Measurements from ENCODE around the gene SPIRE1.

The SPIRE1 gene

GRCh38 chr18:12435867-12436266 is 222.0 kb downstream of the SPIRE1 start:
- Histone ChIP-seq H3K27ac (no peak overlapping the region), H4K20me1 (no peaks in the 10 kb centered on the region), H3K36me3 (peaks cover 83% of the 10 kb centered on the region), H3K27me3 (no peaks in the 10 kb centered on the region), H3K4me1 (no peaks in the 10 kb centered on the region), H3K9me3 (no peaks in the 10 kb centered on the region), H3K4me3 (no peak overlapping the region), H3K4me2 (no peak overlapping the region), H3K9ac (no peak overlapping the region)
- TF ChIP-seq Cebpa-rat (IDR thresholded peaks at IDR 0.05) = no peak

- Histone ChIP-seq H3K27me3 (no peaks in the 10 kb centered on the region), H3K27ac (no peak overlapping the region), H3K9me3 (no peaks in the 10 kb centered on the region), H3K36me3 (peaks cover 94% of the 10 kb centered on the region), H4K20me1 (no peaks in the 10 kb centered on the region), H3K4me1 (no peaks in the 10 kb centered on the region), H3K4me2 (no peak overlapping the region), H3K9ac (no peak overlapping the region), H3K4me3 (no peak overlapping the region)
- no peak for TF ChIP-seq Cebpa-rat (IDR thresholded peaks at IDR 0.05)
Observed at GRCh38 chr18:12434541-12434929, 223.4 kb downstream of the SPIRE1 start.

GRCh38 chr18:12433829-12434540 is 223.9 kb downstream of the SPIRE1 start:
- Histone ChIP-seq H3K36me3 (peaks cover 94% of the 10 kb centered on the region), H4K20me1 (no peaks in the 10 kb centered on the region), H3K4me3 (no peak overlapping the region), H3K27ac (no peak overlapping the region), H3K9ac (no peak overlapping the region), H3K4me2 (no peak overlapping the region), H3K9me3 (no peaks in the 10 kb centered on the region), H3K27me3 (no peaks in the 10 kb centered on the region), H3K4me1 (no peaks in the 10 kb centered on the region)
- TF ChIP-seq Cebpa-rat (IDR thresholded peaks at IDR 0.05) = no peak

- Histone ChIP-seq H3K4me2 (no peak overlapping the region), H3K36me3 (peaks cover 96% of the 10 kb centered on the region), H4K20me1 (no peaks in the 10 kb centered on the region), H3K9ac (no peak overlapping the region), H3K9me3 (no peaks in the 10 kb centered on the region), H3K4me3 (no peak overlapping the region), H3K27ac (no peak overlapping the region), H3K27me3 (no peaks in the 10 kb centered on the region), H3K4me1 (no peaks in the 10 kb centered on the region)
- no peak for TF ChIP-seq Cebpa-rat (IDR thresholded peaks at IDR 0.05)
Observed at GRCh38 chr18:12432881-12433280, 225.0 kb downstream of the SPIRE1 start.

- no peak overlapping the region for H3K9ac ChIP-seq
- H3K27me3 ChIP-seq = no peaks in the 10 kb centered on the region
- no peaks in the 10 kb centered on the region for H3K4me1 ChIP-seq
- H3K4me3 ChIP-seq = no peak overlapping the region
- no peak overlapping the region for H3K27ac ChIP-seq
- H3K9me3 ChIP-seq = no peaks in the 10 kb centered on the region
- no peak for TF ChIP-seq Cebpa-rat (IDR thresholded peaks at IDR 0.05)
- H3K4me2 ChIP-seq = no peak overlapping the region
- H4K20me1 ChIP-seq = no peaks in the 10 kb centered on the region
- peaks cover 97% of the 10 kb centered on the region for H3K36me3 ChIP-seq
Observed at GRCh38 chr18:12432196-12432595, 225.7 kb downstream of the SPIRE1 start.

- Histone ChIP-seq H3K36me3 (peaks cover 97% of the 10 kb centered on the region), H3K9ac (no peak overlapping the region), H3K27ac (no peak overlapping the region), H3K4me3 (no peak overlapping the region), H3K4me1 (no peaks in the 10 kb centered on the region), H3K27me3 (no peaks in the 10 kb centered on the region), H3K9me3 (no peaks in the 10 kb centered on the region), H4K20me1 (no peaks in the 10 kb centered on the region), H3K4me2 (no peak overlapping the region)
- TF ChIP-seq Cebpa-rat (IDR thresholded peaks at IDR 0.05) = no peak
Observed at GRCh38 chr18:12431561-12431960, 226.3 kb downstream of the SPIRE1 start.

- Histone ChIP-seq H3K9me3 (no peaks in the 10 kb centered on the region), H3K4me2 (no peak overlapping the region), H4K20me1 (no peaks in the 10 kb centered on the region), H3K27me3 (no peaks in the 10 kb centered on the region), H3K9ac (no peak overlapping the region), H3K4me1 (no peaks in the 10 kb centered on the region), H3K27ac (no peak overlapping the region), H3K4me3 (no peak overlapping the region), H3K36me3 (peaks cover 86% of the 10 kb centered on the region)
- no peak for TF ChIP-seq Cebpa-rat (IDR thresholded peaks at IDR 0.05)
Observed at GRCh38 chr18:12430137-12430990, 227.5 kb downstream of the SPIRE1 start.

- Histone ChIP-seq H3K27ac (no peak overlapping the region), H3K4me3 (no peak overlapping the region), H3K9me3 (no peaks in the 10 kb centered on the region), H3K9ac (no peak overlapping the region), H3K36me3 (peaks cover 80% of the 10 kb centered on the region), H3K4me1 (no peaks in the 10 kb centered on the region), H3K4me2 (no peak overlapping the region), H3K27me3 (no peaks in the 10 kb centered on the region), H4K20me1 (no peaks in the 10 kb centered on the region)
- TF ChIP-seq Cebpa-rat (IDR thresholded peaks at IDR 0.05) = no peak
Observed at GRCh38 chr18:12429556-12429955, 228.4 kb downstream of the SPIRE1 start.

- no peak for TF ChIP-seq Cebpa-rat (IDR thresholded peaks at IDR 0.05)
- no peak overlapping the region for H3K4me3 ChIP-seq
- no peaks in the 10 kb centered on the region for H3K9me3 ChIP-seq
- no peak overlapping the region for H3K4me2 ChIP-seq
- no peaks in the 10 kb centered on the region for H3K4me1 ChIP-seq
- H3K27me3 ChIP-seq = no peaks in the 10 kb centered on the region
- no peak overlapping the region for H3K27ac ChIP-seq
- H3K36me3 ChIP-seq = peaks cover 75% of the 10 kb centered on the region
- H3K9ac ChIP-seq = no peak overlapping the region
- no peaks in the 10 kb centered on the region for H4K20me1 ChIP-seq
Observed at GRCh38 chr18:12428923-12429322, 229.0 kb downstream of the SPIRE1 start.

GRCh38 chr18:12426924-12427323 is 231.0 kb downstream of the SPIRE1 start:
- H4K20me1 ChIP-seq = no peaks in the 10 kb centered on the region
- TF ChIP-seq Cebpa-rat (IDR thresholded peaks at IDR 0.05) = no peak
- H3K9me3 ChIP-seq = no peaks in the 10 kb centered on the region
- peaks cover 63% of the 10 kb centered on the region for H3K36me3 ChIP-seq
- H3K27me3 ChIP-seq = no peaks in the 10 kb centered on the region
- no peak overlapping the region for H3K9ac ChIP-seq
- no peak overlapping the region for H3K27ac ChIP-seq
- H3K4me2 ChIP-seq = no peak overlapping the region
- H3K4me3 ChIP-seq = no peak overlapping the region
- peaks cover 18% of the 10 kb centered on the region for H3K4me1 ChIP-seq

Measured in BLaER1 (cell line).